ELF-1 (cell line): ENCODE results near the gene RNF103.
"Not testable (repeated sequence)": the region's sequence is repeated elsewhere in the genome, so short reads cannot be mapped to it uniquely, and the experiment has no call there.

Experiments
- DNase-seq: peaks from one replicate; pipeline ENCODE4 v3.0.0-alpha.2; 2016; ENCODE audit warnings: low read depth, low spot score

RNF103 gene

GRCh38 chr2:86623494-86624266, at the start of gene RNF103:
Gene RNF103 (minus strand): TSS chr2:86623865. CDS start chr2:86622886, 979 bp downstream.
- peak; percentile 82 for DNase-seq

GRCh38 chr2:86673011-86673410, 49.3 kb upstream of the RNF103 start:
- DNase-seq: no peak

DNA sequence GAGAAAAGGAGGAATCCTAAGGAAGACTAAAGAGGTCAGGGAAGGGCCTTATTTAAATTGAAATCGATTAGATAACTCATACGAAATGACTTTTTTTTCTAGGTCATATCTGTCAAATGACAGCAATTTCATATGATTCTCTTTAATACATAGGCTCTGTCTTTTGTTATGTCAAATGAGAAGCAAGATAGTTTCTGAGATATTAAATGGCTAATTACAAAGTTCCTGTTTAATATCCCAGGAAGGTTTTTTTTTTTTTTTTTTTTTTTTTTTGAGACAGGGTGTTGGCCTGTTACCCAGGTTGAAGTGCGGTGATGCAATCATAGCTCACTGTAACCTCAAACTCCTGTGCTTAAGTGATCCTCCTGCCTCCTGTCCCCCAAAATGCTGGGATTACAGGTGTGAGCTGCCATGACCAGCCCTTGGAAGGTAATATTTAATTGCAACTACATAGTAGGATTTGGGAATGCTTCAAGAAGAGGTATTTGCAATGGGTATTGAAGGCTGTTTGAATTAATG, 48.4 kb upstream of the RNF103 start:
- no peak for DNase-seq

GRCh38 chr2:86671337-86671981, 47.8 kb upstream of the RNF103 start:
- no peak for DNase-seq

DNA sequence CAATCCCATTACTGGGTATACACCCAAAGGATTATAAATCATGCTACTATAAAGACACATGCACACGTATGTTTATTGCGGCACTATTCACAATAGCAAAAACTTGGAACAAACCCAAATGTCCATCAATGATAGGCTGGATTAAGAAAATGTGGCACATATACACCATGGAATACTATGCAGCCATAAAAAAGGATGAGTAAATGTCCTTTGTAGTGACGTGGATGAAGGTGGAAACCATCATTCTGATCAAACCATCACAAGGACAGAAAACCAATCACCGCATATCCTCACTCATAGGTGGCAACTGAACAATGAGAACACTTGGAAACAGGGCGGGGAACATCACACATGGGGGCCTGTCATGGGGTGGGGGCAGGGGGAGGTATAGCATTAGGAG, 45.7 kb upstream of the RNF103 start:
- not testable (repeated sequence) for DNase-seq

DNA sequence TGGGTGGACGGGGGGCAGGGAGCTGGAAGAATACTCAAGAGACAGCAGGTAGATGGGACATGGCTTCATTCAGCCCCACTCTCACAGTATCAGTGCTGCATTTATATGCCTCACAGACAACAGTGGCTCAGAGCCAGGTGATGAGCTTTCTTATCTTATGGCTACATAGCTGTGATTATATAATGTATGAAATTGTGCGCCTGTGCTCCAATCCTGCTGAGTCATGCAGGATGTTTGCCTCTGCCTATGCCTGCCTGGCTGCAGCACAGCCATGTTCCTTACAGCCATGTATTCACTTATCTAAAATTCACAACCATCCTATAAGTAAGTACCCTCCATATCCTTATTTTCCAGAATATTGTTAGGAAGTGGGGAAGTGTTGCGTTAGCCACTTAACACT, 37.7 kb upstream of the RNF103 start:
- no peak for DNase-seq

GRCh38 chr2:86650188-86650587, 26.5 kb upstream of the RNF103 start:
- no peak for DNase-seq

GRCh38 chr2:86649119-86649947, 25.7 kb upstream of the RNF103 start:
- no peak for DNase-seq

GRCh38 chr2:86648681-86649080, 25.0 kb upstream of the RNF103 start:
- DNase-seq: no peak

- no peak for DNase-seq
Measured at GRCh38 chr2:86646865-86647264, 23.2 kb upstream of the RNF103 start.

GRCh38 chr2:86646329-86646728, 22.7 kb upstream of the RNF103 start:
- no peak for DNase-seq

DNA sequence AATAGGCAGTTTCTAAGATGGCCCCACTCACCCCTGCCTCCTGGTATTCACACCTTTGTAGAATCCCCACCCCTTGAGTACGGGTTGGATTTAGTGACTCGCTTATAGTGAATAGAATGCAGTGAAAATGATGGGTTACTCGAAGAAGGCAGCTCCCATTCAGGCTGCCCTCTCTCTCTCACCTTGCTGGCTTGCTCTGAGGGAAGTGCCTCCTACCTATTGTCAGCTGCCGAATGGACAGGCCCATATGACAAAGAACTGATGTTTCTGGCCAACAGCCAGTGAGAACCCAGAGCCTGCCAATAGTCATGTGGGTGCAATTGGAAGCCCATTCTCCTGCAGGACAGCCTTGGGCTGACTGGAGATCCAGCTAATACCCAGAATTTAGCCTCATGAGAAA, 22.1 kb upstream of the RNF103 start:
- no peak for DNase-seq

DNA sequence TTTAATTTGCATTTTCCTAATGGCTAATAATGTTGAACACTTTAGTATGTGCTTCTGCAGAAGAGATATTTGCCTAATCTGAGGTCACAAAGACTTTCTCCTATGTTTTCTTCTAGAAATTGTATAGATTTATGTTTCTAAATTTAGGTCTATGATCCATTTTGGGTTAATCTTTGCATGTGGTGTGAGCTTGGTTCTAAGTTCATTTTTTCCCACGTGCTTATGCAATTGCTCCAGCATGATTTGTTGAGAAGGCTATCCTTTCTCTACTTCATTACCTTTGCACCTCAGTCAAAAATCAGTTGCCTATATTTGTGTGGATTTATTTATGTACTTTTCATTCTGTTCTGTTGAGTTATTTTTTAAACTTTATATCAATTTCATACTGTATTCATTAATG, 15.0 kb upstream of the RNF103 start:
- no peak for DNase-seq

GRCh38 chr2:86636842-86637241, 13.2 kb upstream of the RNF103 start:
- no peak for DNase-seq

DNA sequence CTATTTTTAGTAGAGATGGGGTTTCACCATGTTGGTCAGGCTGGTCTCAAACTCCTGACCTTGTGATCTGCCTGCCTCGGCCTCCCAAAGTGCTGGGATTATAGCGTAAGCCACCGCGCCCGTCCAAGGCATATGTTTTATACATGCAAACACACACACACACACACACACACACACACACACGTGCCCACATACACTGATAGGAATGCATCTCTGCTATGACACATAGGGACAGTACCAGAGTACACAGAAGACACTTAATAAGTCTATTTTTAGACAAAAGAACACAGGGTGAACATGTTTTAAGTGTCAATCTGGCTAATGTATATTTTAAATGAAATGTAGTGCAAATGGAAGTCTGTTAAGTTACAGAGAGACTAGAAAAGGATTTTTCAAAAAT, 10.7 kb upstream of the RNF103 start:
- no peak for DNase-seq

DNA sequence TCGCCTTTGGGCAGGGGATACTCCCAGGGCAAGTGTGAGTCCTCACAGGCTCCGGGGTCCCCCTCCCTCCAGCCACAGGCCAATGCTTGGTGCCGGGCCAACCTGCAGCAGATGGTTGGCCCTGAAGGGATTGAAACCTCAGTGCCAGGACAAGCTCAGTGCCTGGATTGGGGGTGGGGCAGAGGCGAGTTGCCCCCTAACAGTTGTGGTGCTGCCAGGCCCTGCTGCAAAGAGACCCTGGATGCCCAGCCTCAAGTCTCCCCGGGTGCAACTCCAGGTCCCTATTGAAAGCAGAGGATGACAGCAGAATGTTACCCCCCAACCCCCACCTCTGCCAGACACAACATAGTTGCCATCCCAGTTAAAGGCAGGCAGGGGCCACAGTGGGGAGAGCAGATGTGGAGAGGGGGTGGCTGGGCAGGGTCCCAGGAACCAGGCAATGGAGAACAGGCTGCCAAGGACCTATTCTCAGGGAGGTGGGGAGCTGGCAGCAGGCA, 9.5 kb upstream of the RNF103 start:
- DNase-seq: no peak

DNA sequence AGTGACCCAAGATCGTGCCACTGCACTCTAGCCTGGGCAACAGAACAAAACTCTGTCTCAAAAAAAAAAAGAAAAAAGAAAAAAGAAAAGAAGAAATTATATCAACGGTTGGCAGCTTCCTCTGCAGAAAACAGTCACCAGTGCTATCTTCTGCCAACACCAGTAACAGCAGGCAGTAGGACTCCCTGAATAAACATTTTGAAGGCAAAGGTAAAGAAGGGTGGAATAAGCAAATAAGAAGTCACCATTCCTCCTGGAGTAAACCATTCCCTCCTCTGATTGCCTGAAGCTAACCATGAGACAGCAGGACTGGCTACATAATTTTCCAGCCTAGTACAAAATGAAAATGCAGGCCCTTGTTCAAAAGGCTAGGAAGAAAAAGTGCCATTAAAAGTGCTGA, 9.0 kb upstream of the RNF103 start:
- no peak for DNase-seq

DNA sequence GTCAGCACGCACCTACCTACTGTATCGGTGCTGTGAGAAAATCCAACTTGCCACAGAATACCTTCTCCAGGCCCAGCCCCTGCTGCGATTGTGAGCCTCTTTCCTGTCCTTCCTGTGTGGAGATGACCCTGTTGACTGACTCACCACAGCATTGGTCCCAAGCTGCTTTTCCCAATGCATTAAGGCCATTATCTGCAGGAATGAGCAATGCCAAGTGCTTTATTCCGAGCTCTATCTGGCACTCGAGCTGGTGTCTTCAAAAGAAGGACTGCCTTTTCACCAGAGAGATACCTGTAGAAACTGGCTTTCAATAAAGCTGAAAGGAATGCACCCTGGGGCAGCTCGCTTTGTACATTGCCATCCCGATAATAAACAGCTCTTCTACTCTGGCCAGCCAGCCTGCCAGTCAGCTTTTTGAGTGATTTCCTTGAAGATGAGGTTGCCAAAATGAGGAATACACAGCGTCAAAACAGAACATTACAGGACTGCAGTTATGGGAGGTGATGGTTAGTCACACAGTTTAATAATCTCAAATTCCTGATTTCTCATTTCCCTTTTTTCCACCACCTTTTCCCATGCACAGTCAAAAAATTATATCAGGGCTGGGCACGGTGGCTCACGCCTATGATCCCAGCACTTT, 8.3 kb upstream of the RNF103 start:
- DNase-seq: peak; percentile 77

GRCh38 chr2:86628091-86628522, 4.4 kb upstream of the RNF103 start:
- no peak for DNase-seq

GRCh38 chr2:86627550-86627949, 3.9 kb upstream of the RNF103 start:
- no peak for DNase-seq

DNA sequence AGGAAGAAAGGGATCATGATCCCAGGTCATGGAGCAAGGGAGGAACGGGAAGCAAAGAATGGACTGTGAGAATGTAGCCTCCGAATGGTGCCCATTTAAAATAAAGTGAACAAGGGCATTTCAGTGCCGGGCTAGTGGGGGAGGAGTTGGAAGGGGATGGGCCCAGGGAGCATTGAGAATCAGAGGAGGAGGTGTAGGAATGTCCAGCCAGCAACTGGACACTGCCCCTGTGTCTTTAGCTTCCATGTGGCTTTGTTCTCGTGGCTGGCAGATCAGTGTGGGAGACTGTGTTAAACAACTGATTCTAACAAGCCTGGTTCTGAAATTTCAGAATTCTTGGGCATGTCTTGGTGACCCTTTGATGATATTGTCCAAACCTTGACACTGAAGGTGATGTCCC, 1.4 kb upstream of the RNF103 start:
- no peak for DNase-seq

- DNase-seq: no peak
Measured at GRCh38 chr2:86624267-86624547, 542 bp upstream of the RNF103 start.
